Panc1 (cell line): Measurements from ENCODE around the gene CYB5D1. TPM values are rescaled to one million over a fixed set of nuclear protein-coding genes. Genes with fewer than 3 reads are reported as not detected.

Experiments used
- ATAC-seq: fragments of 200-7000 bp; cut with Tn5 transposase; 2 replicates; pipeline ENCODE4 v1.9.1; 2020; ENCODE audit warnings: mild to moderate bottlenecking, moderate library complexity
- BruUV-seq: library from RNA; stranded (reverse); fragments of 400-500 nt; replicated peaks from 2 replicates; lab custom pipeline; 2021; lab: Mats Ljungman, UMichigan
- CTCF ChIA-PET: fragments of 300-600 bp; sonication (Branson Sonifier 250); formaldehyde crosslinking; loops from one replicate; lab custom pipeline; 2022; ENCODE audit warnings: antibody characterized with exemption; lab: Charles Lee
- POLR2A ChIA-PET: fragments of 300-600 bp; sonication (Branson Sonifier 250); formaldehyde crosslinking; loops from one replicate; lab custom pipeline; 2022; ENCODE audit warnings: antibody characterized with exemption; lab: Charles Lee
- DNase-seq: peaks from one replicate; pipeline ENCODE4 v3.0.0-alpha.2; 2010; ENCODE audit warnings: low read depth, low spot score
- H3K27ac ChIP-seq: 2 replicates; pipeline ENCODE4 v1.5.1; 2011; ENCODE audit warnings: mild to moderate bottlenecking, low read length, inconsistent platforms
- H3K27me3 ChIP-seq: fragments of 200-500 bp; sonication (Bioruptor generic); 2 replicates; pipeline ENCODE4 v1.6.0; 2014; ENCODE audit warnings: low read length, inconsistent platforms; ENCODE audit not compliant: control insufficient read depth, insufficient read depth
- H3K36me3 ChIP-seq: fragments of 200-500 bp; sonication (Bioruptor generic); 2 replicates; pipeline ENCODE4 v1.5.1; 2014; ENCODE audit warnings: inconsistent platforms, mild to moderate bottlenecking, low read length, moderate library complexity; ENCODE audit not compliant: control insufficient read depth, insufficient read depth
- H3K4me1 ChIP-seq: 2 replicates; pipeline ENCODE4 v1.5.1; 2011; ENCODE audit warnings: inconsistent platforms, mild to moderate bottlenecking, low read length, moderate library complexity; ENCODE audit not compliant: control insufficient read depth, insufficient read depth
- H3K4me3 ChIP-seq, 2 experiments: 2 replicates each; pipeline ENCODE4 v1.5.1; 2011 to 2012; ENCODE audit warnings: low read depth in 2 of 2, low read length in 2 of 2, mild to moderate bottlenecking in 2 of 2, inconsistent platforms in 1 of 2, moderate library complexity in 1 of 2
- H3K9me3 ChIP-seq: fragments of 200-500 bp; sonication (Bioruptor generic); 2 replicates; pipeline ENCODE4 v1.5.1; 2014; ENCODE audit warnings: low read depth, mild to moderate bottlenecking, inconsistent platforms, low read length, moderate library complexity; ENCODE audit not compliant: control insufficient read depth, insufficient read depth
- CTCF ChIP-seq: fragments of 450-650 bp; IDR thresholded peaks from 2 replicates; pipeline ENCODE4 v1.5.1; 2017; ENCODE audit warnings: mild to moderate bottlenecking
- POLR2AphosphoS5 ChIP-seq: IDR thresholded peaks from 2 replicates; pipeline ENCODE4 v1.6.1; 2012; ENCODE audit warnings: mild to moderate bottlenecking, low read depth, low read length, moderate library complexity
- REST ChIP-seq, 2 experiments: IDR thresholded peaks; 2 replicates each; pipeline ENCODE4 v1.6.1; 2011 to 2012; ENCODE audit warnings: low read depth in 2 of 2, control low read depth in 1 of 2, low read length in 1 of 2, mild to moderate bottlenecking in 1 of 2, moderate library complexity in 1 of 2; ENCODE audit not compliant: insufficient read depth in 1 of 2
- SIN3A ChIP-seq: IDR thresholded peaks from 2 replicates; pipeline ENCODE4 v1.6.1; 2012; ENCODE audit warnings: low read depth, mild to moderate bottlenecking, low read length, moderate library complexity, borderline replicate concordance; ENCODE audit not compliant: insufficient read depth
- TCF7L2 ChIP-seq: IDR thresholded peaks from 2 replicates; pipeline ENCODE4 v1.6.1; 2011; ENCODE audit warnings: mild to moderate bottlenecking, low read depth, low read length, inconsistent platforms
- in situ Hi-C: cut with HindIII; loops from 2 replicates; pipeline ENCODE4 v1.10.0; 2016; ENCODE audit warnings: low sequenced_read_pairs, low pct_unique_long_range_greater_than_20kb
- intact Hi-C: fragments of 100-400 bp; cut with micrococcal nuclease; formaldehyde crosslinking; loops from one replicate; pipeline ENCODE4 v1.10.0; 2022; ENCODE audit not compliant: unreplicated experiment
- total RNA-seq: library from RNA; stranded (reverse); gene quantifications from one replicate; pipeline ENCODE4 v1.2.1, GENCODE V29; 2021; ENCODE audit not compliant: unreplicated experiment

CYB5D1 gene
- total RNA-seq, 1 experiment from 2014 or later = 8.6 TPM

- Histone ChIP-seq H3K9me3 (no peaks in the 10 kb centered on the region), H3K27ac (no peak overlapping the region), H3K27me3 (no peaks in the 10 kb centered on the region), H3K36me3 (no peaks in the 10 kb centered on the region; the same call in 1 of the 2 replicates), H3K4me1 (peaks cover 8% of the 10 kb centered on the region; the same call in 1 of the 2 replicates), H3K4me3 (no peak overlapping the region)
- CTCF ChIA-PET = no interaction called here
- intact Hi-C loops (no loop called here), in situ Hi-C loops (no loop called here)
- no TSS peak for BruUV-seq
- POLR2A ChIA-PET = no interaction called here
- ATAC-seq (no peak), DNase-seq (no peak)
- TF ChIP-seq CTCF = no peak
- no peak for TF ChIP-seq REST (IDR thresholded peaks at IDR 0.05; ENCODE audit: insufficient read depth in 1 of 2, low read depth in 2 of 2, low read length in 1 of 2)
- TF ChIP-seq POLR2AphosphoS5 = no peak
- no peak for TF ChIP-seq TCF7L2
- TF ChIP-seq SIN3A = no peak
Measured at GRCh38 chr17:7848739-7849129, 9.1 kb upstream of the CYB5D1 start.

- H3K36me3 ChIP-seq = no peaks in the 10 kb centered on the region
- CTCF ChIA-PET = interaction anchor here (0.6 kb wide), 1 partner anchor 162 kb away, joined by 3 read pairs; the partner anchor contains the start of gene TP53
Measured at GRCh38 chr17:7849130-7849750, 8.6 kb upstream of the CYB5D1 start.

More at GRCh38 chr17:7849130-7849750, 8.6 kb upstream of the CYB5D1 start:
- no peak for TF ChIP-seq REST (IDR thresholded peaks at IDR 0.05; ENCODE audit: insufficient read depth in 1 of 2, low read depth in 2 of 2, low read length in 1 of 2)
- no peak for TF ChIP-seq SIN3A
- no peak for TF ChIP-seq POLR2AphosphoS5
- DNase-seq (no peak), ATAC-seq (no peak)
- in situ Hi-C loops (no loop called here), intact Hi-C loops (no loop called here)
- Histone ChIP-seq H3K4me1 (peaks cover 8% of the 10 kb centered on the region; the same call in 1 of the 2 replicates), H3K9me3 (no peaks in the 10 kb centered on the region), H3K27ac (no peak overlapping the region), H3K27me3 (no peaks in the 10 kb centered on the region), H3K4me3 (no peak overlapping the region)
- BruUV-seq = no TSS peak
- POLR2A ChIA-PET = no interaction called here
